Esophagus muscularis mucosa (tissue), 4 donors: ENCODE measurements around the gene ABI3BP.

Source experiments
- EP300 ChIP-seq: sonication (generic); formaldehyde crosslinking; IDR thresholded peaks from one replicate; pipeline ENCODE4 v1.6.1; 2017; ENCODE audit warnings: antibody characterized with exemption
- POLR2A ChIP-seq: fragments of 450-650 bp; IDR thresholded peaks from one replicate; pipeline ENCODE4 v1.6.1; 2017; ENCODE audit warnings: antibody characterized with exemption, moderate library complexity, mild to moderate bottlenecking, low read depth
- POLR2AphosphoS5 ChIP-seq, 2 donors: sonication (generic); formaldehyde crosslinking; IDR thresholded peaks; one replicate each; pipeline ENCODE4 v1.6.1; 2017; ENCODE audit warnings: antibody characterized with exemption in 2 of 2
- TF ChIP-seq, protein P1 (sequence below), 3 experiments: fragments of 200-600 bp in 2 of 3; fragments of 450-650 bp in 1 of 3; sonication (generic) in 2 of 3; IDR thresholded peaks; one replicate each; pipeline ENCODE4 v1.5.1; 2017 to 2019; ENCODE audit warnings: antibody characterized with exemption in 3 of 3, mild to moderate bottlenecking in 2 of 3, moderate library complexity in 1 of 3

DNA sequence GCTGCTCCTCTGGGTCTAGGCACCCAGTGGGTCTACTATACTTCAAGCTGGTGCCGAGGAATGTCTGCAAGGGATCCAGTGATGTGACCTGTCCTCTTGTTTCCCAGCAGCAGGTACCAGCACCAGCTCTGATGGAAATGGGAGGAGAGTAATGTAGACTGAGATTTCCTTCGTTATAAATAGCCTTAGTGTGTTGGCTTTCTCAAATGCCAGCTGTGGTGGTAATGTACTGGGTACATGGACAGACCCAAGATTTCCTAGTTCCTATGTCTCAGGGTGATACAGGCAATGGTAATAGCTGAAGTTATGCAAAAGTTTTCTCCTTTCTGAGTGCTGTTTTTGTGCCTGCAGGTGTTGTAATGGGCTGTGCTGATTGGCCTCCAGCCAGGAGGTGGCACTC, 33.0 kb upstream of the ABI3BP start:
- TF ChIP-seq, protein P1, sequence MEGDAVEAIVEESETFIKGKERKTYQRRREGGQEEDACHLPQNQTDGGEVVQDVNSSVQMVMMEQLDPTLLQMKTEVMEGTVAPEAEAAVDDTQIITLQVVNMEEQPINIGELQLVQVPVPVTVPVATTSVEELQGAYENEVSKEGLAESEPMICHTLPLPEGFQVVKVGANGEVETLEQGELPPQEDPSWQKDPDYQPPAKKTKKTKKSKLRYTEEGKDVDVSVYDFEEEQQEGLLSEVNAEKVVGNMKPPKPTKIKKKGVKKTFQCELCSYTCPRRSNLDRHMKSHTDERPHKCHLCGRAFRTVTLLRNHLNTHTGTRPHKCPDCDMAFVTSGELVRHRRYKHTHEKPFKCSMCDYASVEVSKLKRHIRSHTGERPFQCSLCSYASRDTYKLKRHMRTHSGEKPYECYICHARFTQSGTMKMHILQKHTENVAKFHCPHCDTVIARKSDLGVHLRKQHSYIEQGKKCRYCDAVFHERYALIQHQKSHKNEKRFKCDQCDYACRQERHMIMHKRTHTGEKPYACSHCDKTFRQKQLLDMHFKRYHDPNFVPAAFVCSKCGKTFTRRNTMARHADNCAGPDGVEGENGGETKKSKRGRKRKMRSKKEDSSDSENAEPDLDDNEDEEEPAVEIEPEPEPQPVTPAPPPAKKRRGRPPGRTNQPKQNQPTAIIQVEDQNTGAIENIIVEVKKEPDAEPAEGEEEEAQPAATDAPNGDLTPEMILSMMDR (IDR thresholded peaks at IDR 0.05), result no peak
- TF ChIP-seq POLR2AphosphoS5 (IDR thresholded peaks at IDR 0.05), result no peak
- TF ChIP-seq POLR2A, result no peak
- no peak for TF ChIP-seq EP300
